Activated CD4-positive, alpha-beta T cell treated with anti-CD3 and anti-CD28 coated beads, Interleukin-2, amount 50 U/mL, for 16 hours (primary cell): ENCODE results near the gene HPS4.
A peak's percentile ranks its signal among the peaks of the same experiment; 100 is the strongest.
"Not testable (repeated sequence)": the region's sequence is repeated elsewhere in the genome, so short reads cannot be mapped to it uniquely, and the experiment has no call there.

Experiments used
- DNase-seq: peaks from one replicate; pipeline ENCODE4 v3.0.0-alpha.2; 2020

HPS4 gene

DNA sequence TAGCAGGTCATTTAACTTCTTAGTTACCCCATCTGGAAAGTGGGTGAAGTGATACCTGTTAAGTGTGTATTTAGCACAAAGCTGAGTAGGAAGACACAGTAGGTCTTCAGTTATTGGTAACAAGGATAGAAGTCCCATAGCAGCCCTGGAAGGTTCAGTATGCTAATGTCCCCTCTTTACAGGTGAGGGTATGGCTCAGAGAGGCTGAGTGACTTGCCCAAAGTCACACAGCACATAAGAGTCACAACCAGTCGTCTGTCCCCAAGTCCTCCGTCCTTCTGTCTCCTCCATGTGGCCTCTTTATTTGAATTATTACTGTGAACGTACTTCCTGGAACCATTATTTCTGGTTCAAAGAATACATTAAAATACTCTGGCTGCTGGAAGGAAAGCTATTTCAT is 44.0 kb downstream of the HPS4 start:
- DNase-seq, result no peak

DNA sequence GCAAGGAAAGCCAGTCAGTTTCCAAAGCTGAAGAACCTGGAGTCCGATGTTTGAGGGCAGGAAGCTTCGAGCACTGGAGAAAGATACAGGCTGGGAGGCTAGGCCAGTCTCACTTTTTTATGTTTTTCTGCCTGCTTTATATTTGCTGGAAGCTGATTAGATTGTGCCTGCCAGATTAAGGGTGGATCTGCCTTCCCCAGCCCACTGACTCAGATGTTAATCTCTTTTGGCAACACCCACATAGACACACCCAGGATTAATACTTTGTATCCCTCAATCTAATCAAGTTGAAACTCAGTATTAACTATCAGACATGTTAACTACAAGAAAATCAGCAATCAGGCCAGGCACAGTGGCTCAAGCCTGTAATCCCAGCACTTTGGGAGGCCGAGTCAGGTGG is 44.8 kb downstream of the HPS4 start:
- not testable (repeated sequence) for DNase-seq

DNA sequence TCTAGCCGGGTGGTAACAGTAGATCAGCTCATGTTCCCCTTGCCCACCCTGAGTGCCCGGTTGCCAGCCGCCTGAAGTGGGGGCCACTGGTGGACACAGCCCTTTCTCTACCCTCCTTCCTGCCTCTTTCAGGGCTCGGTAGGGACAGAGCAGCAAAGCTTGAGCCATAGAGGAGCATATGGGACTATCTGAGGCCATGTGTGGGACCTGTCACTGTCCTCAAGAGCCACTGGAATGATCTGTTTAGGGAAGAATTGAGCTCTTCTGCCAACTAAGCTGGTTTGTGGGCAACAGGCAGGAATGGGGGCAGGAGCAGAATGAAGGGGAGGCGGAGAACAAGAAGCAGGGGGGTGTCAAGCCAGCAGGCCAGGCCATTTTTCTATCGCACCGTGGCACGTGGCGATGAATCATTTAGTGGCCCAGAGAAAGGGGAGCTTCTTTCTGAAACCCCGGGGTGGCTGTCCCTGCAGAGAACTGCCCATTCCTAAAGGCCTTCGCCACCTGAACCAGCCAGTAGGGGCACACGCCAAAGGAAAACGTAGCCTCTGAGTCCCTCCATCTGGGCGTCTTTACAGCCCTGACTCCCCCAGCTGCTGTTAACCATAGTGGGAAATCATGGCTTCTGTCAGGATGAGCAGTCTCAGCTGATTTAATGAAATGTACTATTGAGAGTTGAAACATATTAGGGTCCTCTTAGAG is 45.7 kb downstream of the HPS4 start:
- DNase-seq, result no peak

DNA sequence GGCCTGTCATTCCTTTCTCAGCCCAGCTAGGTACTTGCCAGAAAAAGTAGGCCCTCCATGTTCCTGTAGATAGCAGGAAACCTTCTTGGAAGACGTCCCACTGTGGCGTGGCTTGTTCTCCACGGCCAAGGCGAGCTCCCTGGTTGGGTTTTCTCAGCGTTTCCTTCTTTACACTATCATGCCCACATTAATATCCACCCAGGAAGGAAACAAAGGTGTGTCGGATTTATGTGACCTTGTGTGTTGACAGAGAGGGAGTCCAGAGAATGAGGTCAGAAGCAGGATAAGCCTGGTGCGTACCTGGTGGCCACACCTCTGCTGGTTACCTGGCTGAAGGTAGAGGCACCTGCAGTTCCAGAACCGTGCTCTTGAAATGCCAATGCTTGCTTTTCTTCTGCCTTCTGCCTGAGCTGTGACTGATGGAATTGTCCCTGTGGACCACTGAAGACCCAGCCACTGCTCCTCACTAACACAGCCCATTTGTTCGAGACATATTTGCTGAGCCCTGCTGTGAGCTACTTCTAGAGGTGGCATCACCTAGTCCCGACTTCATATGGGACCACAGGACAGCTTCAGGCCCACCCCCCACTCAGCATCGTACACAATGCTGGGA is 46.6 kb downstream of the HPS4 start:
- no peak for DNase-seq

DNA sequence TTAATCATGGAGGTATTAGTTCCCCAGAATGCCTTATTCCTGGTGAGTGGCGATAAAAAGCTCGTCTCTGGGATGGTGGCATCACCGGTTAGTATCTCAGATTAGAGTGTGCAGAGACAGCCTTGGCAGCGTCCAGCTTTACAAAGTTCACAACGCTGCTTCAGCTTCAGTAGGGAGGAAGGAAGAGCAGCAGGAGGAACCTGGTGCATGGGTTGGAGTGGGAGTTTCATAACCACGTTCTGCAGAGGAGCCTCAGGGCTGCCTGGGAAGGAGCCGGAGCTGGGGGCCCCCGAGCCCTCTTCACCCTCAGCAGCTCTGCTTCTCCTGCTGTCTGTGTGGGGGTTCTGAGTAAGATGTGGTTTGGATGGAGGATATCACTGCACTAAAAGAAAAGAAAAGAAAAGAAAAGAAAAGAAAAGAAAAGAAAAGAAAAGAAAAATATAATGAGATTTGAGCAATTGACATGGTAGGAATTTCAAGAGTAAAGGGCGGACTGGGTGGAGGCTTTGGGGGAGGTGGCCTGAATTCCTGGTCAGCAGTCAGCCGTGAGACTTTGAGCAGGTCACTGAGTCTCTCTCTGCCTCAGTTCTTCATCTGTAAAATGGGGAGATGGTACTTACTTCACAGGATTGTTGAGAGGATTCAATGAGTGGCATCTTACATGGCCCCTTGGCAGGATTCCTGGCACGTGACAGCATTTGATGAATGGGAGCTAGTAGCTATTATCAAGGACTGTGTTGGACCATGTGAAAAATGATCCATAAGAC is 48.1 kb downstream of the HPS4 start:
- no peak for DNase-seq

GRCh38 chr22:26433805-26434204 is 49.8 kb downstream of the HPS4 start:
- DNase-seq, result no peak

DNA sequence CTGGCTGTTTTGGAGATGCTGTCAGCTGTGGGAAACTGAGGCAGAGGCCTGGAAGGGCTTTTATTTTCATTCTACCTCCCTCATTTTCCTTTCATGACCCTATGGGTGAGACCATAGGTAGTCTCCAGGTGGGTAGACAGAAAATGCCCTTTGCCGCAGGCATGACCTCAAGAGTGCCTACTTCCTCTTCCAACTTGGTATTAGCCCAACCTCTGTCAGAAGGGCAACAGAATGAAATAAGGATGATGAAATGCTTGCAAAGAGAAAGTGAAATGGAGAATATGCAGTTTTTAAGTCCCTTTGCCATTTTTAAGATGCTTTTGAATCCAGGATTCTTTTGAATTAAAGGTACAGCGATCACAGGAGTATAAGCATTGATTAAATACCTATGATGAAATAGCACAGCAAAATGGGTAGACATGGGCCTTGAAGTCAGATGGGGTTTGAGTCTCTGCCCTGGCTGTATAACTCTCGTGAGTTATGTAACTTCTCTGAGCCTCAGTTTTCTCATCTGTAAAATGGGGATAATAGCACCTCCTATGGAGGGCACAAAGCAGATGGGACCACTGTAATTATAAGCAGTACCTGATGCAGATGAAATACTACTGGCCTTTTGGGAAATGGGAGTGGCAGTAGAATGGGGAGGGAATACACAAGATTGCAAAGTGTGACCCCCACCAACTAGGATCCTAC is 50.8 kb downstream of the HPS4 start:
- DNase-seq, result no peak

DNA sequence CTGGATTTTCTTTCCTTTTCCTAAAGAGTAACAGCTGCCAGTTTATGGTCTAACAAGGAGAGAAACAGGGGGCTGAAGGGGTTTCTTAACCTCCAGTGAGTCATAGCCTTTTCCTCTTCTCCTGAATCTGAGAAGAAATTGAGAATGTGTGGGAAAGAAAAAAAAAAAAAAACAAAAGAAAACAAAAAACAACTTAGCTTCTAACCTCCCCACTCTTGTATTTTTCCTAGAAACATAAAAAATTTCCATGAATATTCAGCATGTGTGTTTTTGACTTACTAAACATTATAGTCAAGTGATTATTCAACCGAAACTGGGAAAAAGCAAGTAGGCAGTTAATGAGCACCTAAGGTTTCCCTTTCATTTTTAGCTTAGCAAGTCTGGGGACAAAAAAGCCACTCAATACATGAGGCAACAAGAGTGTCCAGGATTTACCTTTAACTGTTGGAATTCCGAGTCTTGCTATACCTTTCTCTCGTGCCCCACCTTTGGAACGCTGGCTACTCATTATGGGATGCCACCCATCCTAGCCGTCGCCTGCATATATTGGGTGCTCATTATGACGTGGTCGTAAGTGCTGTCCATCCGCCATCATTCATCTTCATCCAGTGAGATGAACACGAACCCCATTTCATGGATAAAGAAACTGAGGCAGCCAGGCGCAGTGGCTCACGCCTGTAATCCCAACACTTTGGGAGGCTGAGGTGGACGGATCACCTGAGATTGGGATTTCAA is 52.2 kb downstream of the HPS4 start:
- peak; percentile 65 for DNase-seq

DNA sequence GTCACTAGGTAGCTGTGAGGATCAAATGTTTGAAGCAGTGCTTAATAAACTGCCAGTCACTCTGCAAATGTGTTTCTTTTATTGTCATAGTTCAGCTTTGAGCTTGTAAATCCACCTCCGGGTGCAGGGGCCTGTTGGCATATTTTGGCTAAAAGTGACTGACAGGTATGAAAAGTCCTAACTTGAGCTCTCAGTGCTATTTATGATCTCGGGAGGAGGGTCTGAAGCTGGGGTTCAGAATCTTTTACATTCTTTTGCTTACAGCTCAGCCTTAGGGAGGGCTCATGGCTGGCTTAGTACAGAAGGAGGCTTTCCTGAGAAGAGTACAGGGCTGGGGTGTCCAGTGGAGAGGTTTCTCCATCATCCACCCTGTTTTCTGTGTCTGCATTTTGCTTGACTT is 53.0 kb downstream of the HPS4 start:
- DNase-seq, result peak; percentile 20

- DNase-seq, result peak; percentile 22
Measured at GRCh38 chr22:26429458-26430286, 53.9 kb downstream of the HPS4 start.

DNA sequence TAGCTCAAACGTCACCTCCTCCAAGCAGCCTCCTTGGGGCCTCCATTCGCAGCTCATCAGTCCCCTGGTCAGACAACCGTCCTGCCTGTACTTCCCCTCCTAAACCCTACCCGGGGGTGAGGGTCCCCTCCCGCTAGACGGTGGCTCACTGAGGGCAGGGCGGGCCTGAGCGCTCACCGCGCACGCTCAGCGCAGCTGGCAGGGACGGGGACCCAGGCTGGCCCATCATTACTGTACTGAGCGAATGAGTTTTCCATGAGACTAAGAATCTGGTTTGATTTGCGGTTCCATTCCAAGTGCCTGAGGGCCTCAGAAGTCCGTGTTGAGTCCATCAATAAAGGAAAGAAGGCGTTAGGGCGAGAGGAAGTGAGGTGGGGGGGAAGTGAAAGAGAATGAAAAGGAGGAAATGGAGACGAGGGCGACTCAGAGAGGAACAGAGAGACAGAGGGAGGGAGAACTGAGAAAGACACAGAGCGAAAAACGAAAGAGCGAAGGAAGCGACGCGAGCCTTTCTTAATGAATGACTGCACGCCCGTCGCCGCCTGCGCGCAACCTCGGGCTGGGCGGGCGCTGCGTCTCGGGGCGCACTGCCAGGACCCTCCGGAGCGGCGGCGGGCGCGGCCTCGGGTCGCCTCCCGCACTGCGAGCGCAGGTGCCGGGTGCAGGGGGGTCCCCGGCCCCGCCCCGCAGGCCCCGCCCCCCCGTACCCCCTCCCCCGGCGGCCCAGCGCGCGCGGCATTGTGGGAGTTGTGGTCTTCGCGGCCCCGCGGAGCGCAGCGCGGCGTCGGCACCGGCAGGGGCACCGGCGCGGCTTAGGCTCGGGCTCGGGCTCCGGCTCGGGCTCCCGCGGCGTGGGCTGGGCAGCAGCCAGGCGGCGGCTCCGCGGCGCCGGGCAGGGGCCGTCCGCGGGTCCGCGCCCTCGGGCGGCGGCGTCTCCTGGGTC is 54.8 kb downstream of the HPS4 start, which contains the start of gene ASPHD2:
TSS of gene ASPHD2 (plus strand) at position 746 of the 943 bp plus-strand sequence. CDS start 4,356 bp downstream, outside the sequence.
- peak; percentile 85 for DNase-seq

GRCh38 chr22:26426924-26427323 is 56.7 kb downstream of the HPS4 start:
- DNase-seq, result no peak

DNA sequence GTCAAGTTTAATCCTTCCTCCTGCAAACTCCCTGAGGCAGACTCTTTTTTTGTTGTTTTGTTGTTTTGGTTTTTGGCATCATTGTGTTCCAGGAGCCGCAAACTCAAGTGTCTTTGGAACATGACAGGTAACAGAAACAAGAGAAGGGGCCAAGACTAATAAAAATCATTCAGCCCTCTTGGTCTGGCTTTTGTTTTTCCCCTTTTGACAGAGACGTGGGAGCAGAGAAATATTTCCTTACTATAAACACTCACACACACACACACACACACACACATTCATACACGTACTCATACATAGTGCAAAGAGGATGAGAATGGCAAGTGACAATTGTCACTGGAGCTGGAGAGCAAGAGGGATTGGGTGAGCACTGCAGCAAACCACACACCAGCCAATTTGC is 65.0 kb downstream of the HPS4 start:
- DNase-seq, result no peak

DNA sequence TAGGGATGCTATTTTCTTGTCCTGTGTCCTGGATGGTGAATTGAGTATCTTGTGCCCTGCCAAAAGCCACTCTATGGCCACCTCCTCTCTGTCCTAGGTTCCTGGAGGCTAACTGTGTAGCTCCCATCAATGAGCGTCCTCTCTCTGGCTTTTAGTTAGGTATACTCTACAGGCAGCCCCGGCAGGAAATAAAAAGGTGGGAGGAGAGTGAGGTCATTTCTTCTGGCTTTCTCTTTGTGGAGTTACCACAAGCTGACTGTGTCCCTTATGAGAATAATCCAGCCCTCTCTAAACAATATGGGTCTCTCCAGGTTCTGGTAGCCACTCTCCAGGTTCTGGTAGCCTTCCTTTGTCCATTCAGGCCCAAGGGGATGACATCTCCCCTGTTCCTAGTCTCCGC is 66.2 kb downstream of the HPS4 start:
- no peak for DNase-seq

GRCh38 chr22:26416670-26417276 is 66.8 kb downstream of the HPS4 start:
- no peak for DNase-seq

- no peak for DNase-seq
Measured at GRCh38 chr22:26416256-26416655, 67.3 kb downstream of the HPS4 start.

DNA sequence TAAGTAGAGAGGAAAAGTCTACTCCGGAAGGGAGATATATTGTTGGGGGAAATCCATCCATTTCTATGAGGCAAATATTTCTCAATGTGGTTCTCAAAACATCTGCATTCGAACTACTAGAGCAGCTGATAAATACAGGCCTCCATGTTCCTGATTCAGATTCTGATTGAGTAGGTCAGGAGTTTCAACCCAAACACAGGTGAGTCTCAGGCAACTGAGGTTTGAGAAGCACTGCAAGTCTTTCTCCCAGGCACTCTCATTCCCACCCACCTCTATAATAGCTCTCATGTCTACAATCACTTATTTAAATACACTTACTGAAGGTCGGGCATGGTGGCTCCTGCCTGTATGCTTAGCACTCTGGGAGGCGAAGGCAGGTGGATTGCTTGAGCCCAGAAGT is 69.2 kb downstream of the HPS4 start:
- DNase-seq, result no peak

GRCh38 chr22:26410386-26410785 is 73.2 kb downstream of the HPS4 start:
- no peak for DNase-seq

GRCh38 chr22:26409719-26410335 is 73.8 kb downstream of the HPS4 start:
- no peak for DNase-seq
